GM13977 (cell line): ENCODE results near the gene ENO3.

Source experiments
- DNase-seq: peaks from one replicate; pipeline ENCODE4 v3.0.0; 2012; ENCODE audit warnings: low spot score
- in situ Hi-C: fragments of 300-500 bp; cut with MboI; formaldehyde crosslinking; loops from one replicate; pipeline ENCODE4 v1.12.0; 2022; ENCODE audit warnings: low sequenced_read_pairs, low pct_unique_long_range_greater_than_20kb, mixed read lengths, inconsistent platforms; ENCODE audit not compliant: unreplicated experiment
- TF ChIP-seq, protein P1 (sequence below): IDR thresholded peaks from 2 replicates; pipeline ENCODE4 v1.5.1; 2012; ENCODE audit warnings: mild to moderate bottlenecking, control low read depth; ENCODE audit not compliant: insufficient read depth; ENCODE audit errors: extremely low read depth, missing control alignments

Gene ENO3

DNA sequence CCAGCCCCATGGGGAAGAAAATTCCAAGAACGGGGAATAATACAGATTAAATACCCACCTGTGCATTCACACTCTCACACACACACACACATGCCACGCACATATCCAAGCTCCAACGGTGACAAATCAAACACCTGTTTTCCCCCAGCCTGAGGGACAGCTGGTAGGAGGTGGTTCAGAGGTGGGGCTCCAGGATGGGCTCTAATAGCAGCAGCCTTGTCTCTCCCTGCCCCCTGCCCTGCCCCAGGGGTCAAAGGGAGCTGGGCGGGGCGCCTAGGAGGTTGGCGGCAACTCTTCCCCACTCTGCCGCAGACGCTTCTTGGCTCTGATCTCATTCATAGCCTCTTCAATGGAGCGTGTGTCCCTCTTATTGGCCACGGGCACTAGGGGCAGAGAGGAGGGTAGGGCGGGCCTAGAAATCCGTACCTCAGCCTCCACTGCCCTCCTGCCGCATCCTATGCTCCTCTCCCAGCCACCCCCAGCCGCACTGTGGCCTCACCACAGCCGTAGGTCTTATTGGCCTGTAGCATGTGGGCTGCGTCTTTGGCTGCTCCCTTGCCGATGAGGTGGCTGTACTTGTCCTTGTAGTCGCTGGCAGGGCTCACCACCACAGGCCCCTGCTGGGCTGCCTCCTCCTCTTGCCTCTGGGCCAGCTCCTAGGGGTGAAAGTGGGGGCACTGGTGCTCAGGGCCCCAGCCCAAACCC, 8.5 kb downstream of the ENO3 start:
- no peak for DNase-seq
- TF ChIP-seq, protein P1, sequence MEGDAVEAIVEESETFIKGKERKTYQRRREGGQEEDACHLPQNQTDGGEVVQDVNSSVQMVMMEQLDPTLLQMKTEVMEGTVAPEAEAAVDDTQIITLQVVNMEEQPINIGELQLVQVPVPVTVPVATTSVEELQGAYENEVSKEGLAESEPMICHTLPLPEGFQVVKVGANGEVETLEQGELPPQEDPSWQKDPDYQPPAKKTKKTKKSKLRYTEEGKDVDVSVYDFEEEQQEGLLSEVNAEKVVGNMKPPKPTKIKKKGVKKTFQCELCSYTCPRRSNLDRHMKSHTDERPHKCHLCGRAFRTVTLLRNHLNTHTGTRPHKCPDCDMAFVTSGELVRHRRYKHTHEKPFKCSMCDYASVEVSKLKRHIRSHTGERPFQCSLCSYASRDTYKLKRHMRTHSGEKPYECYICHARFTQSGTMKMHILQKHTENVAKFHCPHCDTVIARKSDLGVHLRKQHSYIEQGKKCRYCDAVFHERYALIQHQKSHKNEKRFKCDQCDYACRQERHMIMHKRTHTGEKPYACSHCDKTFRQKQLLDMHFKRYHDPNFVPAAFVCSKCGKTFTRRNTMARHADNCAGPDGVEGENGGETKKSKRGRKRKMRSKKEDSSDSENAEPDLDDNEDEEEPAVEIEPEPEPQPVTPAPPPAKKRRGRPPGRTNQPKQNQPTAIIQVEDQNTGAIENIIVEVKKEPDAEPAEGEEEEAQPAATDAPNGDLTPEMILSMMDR = no peak
- in situ Hi-C loops = no loop called here

- DNase-seq = no peak
- in situ Hi-C loops = loop anchor here (10.0 kb wide), 1 partner anchor 104 kb away; no protein-coding TSS in a partner anchor
- TF ChIP-seq, protein P1 = no peak
Observed at GRCh38 chr17:4960279-4960922, 9.5 kb downstream of the ENO3 start.

- TF ChIP-seq, protein P1 = no peak
- in situ Hi-C loops = loop anchor here (10.0 kb wide), 1 partner anchor 99 kb away; no protein-coding TSS in a partner anchor
- DNase-seq = no peak
Observed at GRCh38 chr17:4965311-4965986, 14.5 kb downstream of the ENO3 start.

- peak; percentile 99 for DNase-seq
- in situ Hi-C loops = loop anchor here (10.0 kb wide), 1 partner anchor 98 kb away; no protein-coding TSS in a partner anchor
- TF ChIP-seq, protein P1 = no peak
Observed at GRCh38 chr17:4966844-4967538, 16.1 kb downstream of the ENO3 start.

- TF ChIP-seq, protein P1 = no peak
- in situ Hi-C loops = loop anchor here (10.0 kb wide), 1 partner anchor 97 kb away; no protein-coding TSS in a partner anchor
- DNase-seq = peak; percentile 97
Observed at GRCh38 chr17:4967539-4968485, 16.9 kb downstream of the ENO3 start, which contains the start of gene SPAG7. Gene SPAG7, minus strand, starts transcription at chr17:4967817. Its CDS starts 13 bp downstream, at chr17:4967804.
